Naive B cell (primary cell): ENCODE data around the gene MSRB2. TPM values are rescaled to one million over a fixed set of nuclear protein-coding genes. Genes with fewer than 3 reads are reported as not detected.
A peak's percentile ranks its signal among the peaks of the same experiment; 100 is the strongest.

ENCODE experiments used
- ATAC-seq, 2 donors: fragments of 150-1000 bp; cut with Tn5 transposase; 2 replicates each; pipeline ENCODE4 v1.10.0; 2021; ENCODE audit warnings: low read depth in 2 of 2, mild to moderate bottlenecking in 2 of 2, moderate library complexity in 2 of 2
- DNase-seq: peaks from one replicate; pipeline ENCODE4 v3.0.0; 2022
- H3K27ac Mint-ChIP-seq, 6 donors: one replicate each; pipeline ENCODE4 v1.8.0; 2020 to 2022; ENCODE audit warnings: mild to moderate bottlenecking in 6 of 6, mixed read lengths in 6 of 6, moderate library complexity in 5 of 6, inconsistent platforms in 2 of 6
- H3K27me3 Mint-ChIP-seq, 3 donors: one replicate each; pipeline ENCODE4 v1.8.0; 2021 to 2022; ENCODE audit warnings: mixed read lengths in 3 of 3, mild to moderate bottlenecking in 1 of 3
- H3K36me3 Mint-ChIP-seq, 2 donors: one replicate each; pipeline ENCODE4 v1.8.0; 2020 to 2022; ENCODE audit warnings: mixed read lengths in 2 of 2, inconsistent platforms in 1 of 2, mild to moderate bottlenecking in 1 of 2
- H3K4me1 Mint-ChIP-seq, 3 donors: one replicate each; pipeline ENCODE4 v1.8.0; 2020 to 2022; ENCODE audit warnings: mixed read lengths in 3 of 3, inconsistent platforms in 1 of 3, mild to moderate bottlenecking in 1 of 3, moderate library complexity in 1 of 3
- H3K4me3 Mint-ChIP-seq, 8 donors: one replicate each; pipeline ENCODE4 v1.8.0; 2020 to 2022; ENCODE audit warnings: mild to moderate bottlenecking in 8 of 8, mixed read lengths in 8 of 8, moderate library complexity in 8 of 8, inconsistent platforms in 2 of 8
- H3K9me3 Mint-ChIP-seq, 7 donors: one replicate each; pipeline ENCODE4 v1.8.0; 2020 to 2022; ENCODE audit warnings: mixed read lengths in 7 of 7, mild to moderate bottlenecking in 5 of 7, inconsistent platforms in 2 of 7, moderate library complexity in 1 of 7
- polyA plus RNA-seq, 6 donors: library from polyadenylated mRNA; unstranded; fragments of 300-500 nt; fragmentation: Illumina TruSeq; gene quantifications; one replicate each; pipeline ENCODE4 v1.2.3, GENCODE V29; 2021; ENCODE audit warnings: low read depth in 6 of 6

The MSRB2 gene
- 1 to 10 TPM; 2.2 to 5.3 (median 3.1) TPM for polyA plus RNA-seq

GRCh38 chr10:23095404-23095965 lies at the start of gene MSRB2:
MSRB2 (plus strand) TSS chr10:23095579; CDS start chr10:23095609, 30 bp downstream.
- no peaks in the 10 kb centered on the region for H3K36me3 Mint-ChIP-seq
- ATAC-seq, result peak; percentile 56 to 66
- H3K27me3 Mint-ChIP-seq, result no peaks in the 10 kb centered on the region
- H3K9me3 Mint-ChIP-seq, result peaks cover 6 to 31% (median 13%) of the 10 kb centered on the region in 7 donors
- H3K4me1 Mint-ChIP-seq, result peaks cover 21 to 22% (median 21%) of the 10 kb centered on the region in 3 donors
- peak within 1 kb of the TSS; percentile 85 to 95 (median 92) for H3K4me3 Mint-ChIP-seq
- DNase-seq, result no peak
- H3K27ac Mint-ChIP-seq, result peak within 1 kb of the TSS; percentile 65 to 95 (median 92)

GRCh38 chr10:23046027-23046426 lies 49.4 kb upstream of the MSRB2 start:
- Mint-ChIP-seq H3K9me3 (peaks cover 0 to 4% (median 0%) of the 10 kb centered on the region in 7 donors), H3K27me3 (peaks cover 34 to 47% (median 35%) of the 10 kb centered on the region in 3 donors), H3K4me1 (no peaks in the 10 kb centered on the region)

GRCh38 chr10:23047201-23048050 lies 48.0 kb upstream of the MSRB2 start:
- H3K27ac Mint-ChIP-seq, result no peak overlapping the region
- ATAC-seq (no peak), DNase-seq (no peak)
- H3K9me3 Mint-ChIP-seq, result peaks cover 0 to 4% (median 0%) of the 10 kb centered on the region in 7 donors
- no peak overlapping the region for H3K4me3 Mint-ChIP-seq
- H3K4me1 Mint-ChIP-seq, result no peaks in the 10 kb centered on the region
- H3K27me3 Mint-ChIP-seq, result peaks cover 35 to 52% (median 40%) of the 10 kb centered on the region in 3 donors
- no peaks in the 10 kb centered on the region for H3K36me3 Mint-ChIP-seq

More at GRCh38 chr10:23046027-23046426, 49.4 kb upstream of the MSRB2 start:
- Mint-ChIP-seq H3K27ac (no peak overlapping the region), H3K4me3 (no peak overlapping the region), H3K36me3 (no peaks in the 10 kb centered on the region)
- DNase-seq (no peak), ATAC-seq (no peak)

GRCh38 chr10:23048191-23048590 lies 47.2 kb upstream of the MSRB2 start:
- no peak overlapping the region for H3K27ac Mint-ChIP-seq
- H3K9me3 Mint-ChIP-seq, result no peaks in the 10 kb centered on the region
- H3K4me3 Mint-ChIP-seq, result no peak overlapping the region
- no peaks in the 10 kb centered on the region for H3K4me1 Mint-ChIP-seq
- no peaks in the 10 kb centered on the region for H3K36me3 Mint-ChIP-seq
- ATAC-seq, result no peak
- H3K27me3 Mint-ChIP-seq, result peaks cover 28 to 51% (median 39%) of the 10 kb centered on the region in 3 donors
- no peak for DNase-seq

- peaks cover 37 to 51% (median 39%) of the 10 kb centered on the region in 3 donors for H3K27me3 Mint-ChIP-seq
- H3K9me3 Mint-ChIP-seq, result no peaks in the 10 kb centered on the region
- DNase-seq (no peak), ATAC-seq (no peak)
- H3K27ac Mint-ChIP-seq, result no peak overlapping the region
- H3K36me3 Mint-ChIP-seq, result no peaks in the 10 kb centered on the region
- H3K4me1 Mint-ChIP-seq, result no peaks in the 10 kb centered on the region
- no peak overlapping the region for H3K4me3 Mint-ChIP-seq
These were observed 44.1 kb upstream of the MSRB2 start for GRCh38 chr10:23051278-23051677.

GRCh38 chr10:23051855-23052331 lies 43.5 kb upstream of the MSRB2 start:
- H3K4me3 Mint-ChIP-seq, result no peak overlapping the region
- DNase-seq, result no peak
- H3K4me1 Mint-ChIP-seq, result no peaks in the 10 kb centered on the region
- no peaks in the 10 kb centered on the region for H3K9me3 Mint-ChIP-seq
- peaks cover 42 to 58% (median 45%) of the 10 kb centered on the region in 3 donors for H3K27me3 Mint-ChIP-seq
- H3K36me3 Mint-ChIP-seq, result no peaks in the 10 kb centered on the region
- ATAC-seq, result no peak
- no peak overlapping the region for H3K27ac Mint-ChIP-seq

GRCh38 chr10:23053036-23053435 lies 42.3 kb upstream of the MSRB2 start:
- Mint-ChIP-seq H3K36me3 (no peaks in the 10 kb centered on the region), H3K27me3 (peaks cover 32 to 53% (median 41%) of the 10 kb centered on the region in 3 donors), H3K4me3 (no peak overlapping the region), H3K9me3 (no peaks in the 10 kb centered on the region), H3K4me1 (no peaks in the 10 kb centered on the region), H3K27ac (no peak overlapping the region)
- ATAC-seq, result no peak
- DNase-seq, result no peak

- no peak overlapping the region for H3K4me3 Mint-ChIP-seq
- ATAC-seq, result no peak
- H3K27ac Mint-ChIP-seq, result no peak overlapping the region
- DNase-seq, result no peak
- H3K27me3 Mint-ChIP-seq, result peaks cover 26 to 52% (median 52%) of the 10 kb centered on the region in 3 donors
- peaks cover 4 to 23% (median 14%) of the 10 kb centered on the region in 7 donors for H3K9me3 Mint-ChIP-seq
- no peaks in the 10 kb centered on the region for H3K36me3 Mint-ChIP-seq
- no peaks in the 10 kb centered on the region for H3K4me1 Mint-ChIP-seq
These were observed 39.8 kb upstream of the MSRB2 start for GRCh38 chr10:23055424-23056185.

- H3K4me3 Mint-ChIP-seq, result no peak overlapping the region
- H3K4me1 Mint-ChIP-seq, result no peaks in the 10 kb centered on the region
- peaks cover 26 to 58% (median 49%) of the 10 kb centered on the region in 3 donors for H3K27me3 Mint-ChIP-seq
- peaks cover 4 to 23% (median 16%) of the 10 kb centered on the region in 7 donors for H3K9me3 Mint-ChIP-seq
- ATAC-seq (no peak), DNase-seq (no peak)
- H3K27ac Mint-ChIP-seq, result no peak overlapping the region
- H3K36me3 Mint-ChIP-seq, result no peaks in the 10 kb centered on the region
These were observed 39.2 kb upstream of the MSRB2 start for GRCh38 chr10:23056186-23056579.

GRCh38 chr10:23058366-23058765 lies 37.0 kb upstream of the MSRB2 start:
- peaks cover 4 to 23% (median 16%) of the 10 kb centered on the region in 7 donors for H3K9me3 Mint-ChIP-seq
- no peaks in the 10 kb centered on the region for H3K36me3 Mint-ChIP-seq
- no peaks in the 10 kb centered on the region for H3K4me1 Mint-ChIP-seq
- DNase-seq (no peak), ATAC-seq (no peak)
- peaks cover 16 to 58% (median 35%) of the 10 kb centered on the region in 3 donors for H3K27me3 Mint-ChIP-seq
- no peak overlapping the region for H3K4me3 Mint-ChIP-seq
- peak overlapping the region in 1 of 6 donors; percentile 75 for H3K27ac Mint-ChIP-seq

GRCh38 chr10:23060918-23061317 lies 34.5 kb upstream of the MSRB2 start:
- Mint-ChIP-seq H3K4me3 (no peak overlapping the region), H3K27ac (no peak overlapping the region), H3K36me3 (no peaks in the 10 kb centered on the region), H3K27me3 (peaks cover 17 to 51% (median 36%) of the 10 kb centered on the region in 3 donors), H3K9me3 (peaks cover 4 to 23% (median 16%) of the 10 kb centered on the region in 7 donors), H3K4me1 (no peaks in the 10 kb centered on the region)
- ATAC-seq, result no peak
- no peak for DNase-seq

GRCh38 chr10:23063045-23063972 lies 32.1 kb upstream of the MSRB2 start:
- no peak overlapping the region for H3K27ac Mint-ChIP-seq

More at GRCh38 chr10:23063045-23063972, 32.1 kb upstream of the MSRB2 start:
- no peak overlapping the region for H3K4me3 Mint-ChIP-seq
- H3K36me3 Mint-ChIP-seq, result no peaks in the 10 kb centered on the region
- peaks cover 4 to 22% (median 16%) of the 10 kb centered on the region in 7 donors for H3K9me3 Mint-ChIP-seq
- peaks cover 8 to 43% (median 28%) of the 10 kb centered on the region in 3 donors for H3K27me3 Mint-ChIP-seq
- H3K4me1 Mint-ChIP-seq, result peaks cover 4 to 5% (median 5%) of the 10 kb centered on the region in 3 donors
- no peak for DNase-seq
- ATAC-seq, result no peak
